HG03135 (cell line): ENCODE results near the gene CCDC6.
"Not testable (repeated sequence)": the region's sequence is repeated elsewhere in the genome, so short reads cannot be mapped to it uniquely, and the experiment has no call there.

Experiments
- ATAC-seq: cut with Tn5 transposase; IDR thresholded peaks from one replicate; pipeline ENCODE4 v1.9.1; 2021; ENCODE audit warnings: mild to moderate bottlenecking, moderate library complexity; ENCODE audit not compliant: unreplicated experiment

Gene CCDC6

DNA sequence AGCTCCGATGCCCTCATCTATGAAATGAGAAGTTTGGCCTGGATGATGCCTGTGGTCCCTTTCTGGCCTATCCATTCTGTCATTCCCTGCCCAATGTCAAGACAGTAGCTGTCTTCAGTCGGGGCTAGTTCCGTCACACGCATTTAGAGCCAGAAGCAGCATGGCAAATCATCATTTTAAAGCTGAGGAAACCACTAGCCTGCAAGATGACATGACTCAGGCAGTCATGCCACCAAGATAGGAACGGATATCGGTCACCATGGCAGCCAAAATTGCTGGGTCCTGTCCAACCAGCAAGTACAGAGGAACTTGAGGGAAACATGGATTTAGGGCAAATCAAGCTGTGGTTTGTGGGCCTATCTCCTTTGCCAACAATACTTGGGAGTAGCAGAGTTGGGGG is 88.6 kb downstream of the CCDC6 start:
- no peak for ATAC-seq

DNA sequence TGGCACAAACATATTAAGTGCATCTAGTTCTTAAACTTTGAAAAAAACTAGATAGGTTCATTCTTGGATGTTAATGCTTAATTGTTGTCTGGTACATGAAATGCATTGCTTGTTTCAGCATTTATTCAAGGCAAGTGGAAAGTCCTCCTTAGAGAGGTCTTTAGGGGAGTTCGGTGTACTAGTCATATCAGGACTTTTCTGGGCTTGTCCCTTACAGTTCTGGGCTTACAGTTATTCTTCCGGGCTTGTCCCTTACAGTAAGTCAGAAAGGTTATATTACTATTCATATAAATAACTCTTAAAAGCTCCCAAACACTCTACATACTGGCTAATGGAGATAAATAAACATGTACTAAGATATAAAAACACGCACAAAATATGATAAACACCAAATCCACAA is 91.5 kb downstream of the CCDC6 start:
- no peak for ATAC-seq

DNA sequence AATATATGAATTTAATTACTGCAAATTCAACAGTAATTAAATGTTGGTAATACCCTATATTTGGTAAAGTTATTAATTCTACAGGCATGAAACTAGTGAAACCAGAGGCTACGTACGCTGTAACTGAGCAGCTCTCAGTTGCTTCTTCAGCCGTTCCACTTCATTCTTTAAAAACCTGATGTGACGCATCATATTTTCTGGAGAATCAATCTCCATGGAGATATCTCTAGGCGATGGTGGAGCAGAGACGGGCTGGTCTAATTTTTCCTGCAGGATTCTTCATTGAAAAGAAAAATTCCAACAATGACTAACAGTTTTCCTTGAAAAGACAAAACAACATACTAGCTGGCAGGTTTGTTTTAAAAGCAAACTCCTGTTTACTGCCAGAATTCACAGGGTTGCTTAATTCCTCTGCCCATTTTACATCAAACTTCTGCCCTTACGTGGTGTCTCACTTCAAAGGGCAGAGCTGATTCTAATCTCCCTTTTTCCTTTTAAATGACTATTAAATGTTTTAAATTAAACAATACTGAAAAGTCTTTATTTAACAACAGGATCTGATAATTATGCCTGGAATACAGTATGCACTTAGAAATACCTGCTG is 93.7 kb downstream of the CCDC6 start:
- no peak for ATAC-seq

DNA sequence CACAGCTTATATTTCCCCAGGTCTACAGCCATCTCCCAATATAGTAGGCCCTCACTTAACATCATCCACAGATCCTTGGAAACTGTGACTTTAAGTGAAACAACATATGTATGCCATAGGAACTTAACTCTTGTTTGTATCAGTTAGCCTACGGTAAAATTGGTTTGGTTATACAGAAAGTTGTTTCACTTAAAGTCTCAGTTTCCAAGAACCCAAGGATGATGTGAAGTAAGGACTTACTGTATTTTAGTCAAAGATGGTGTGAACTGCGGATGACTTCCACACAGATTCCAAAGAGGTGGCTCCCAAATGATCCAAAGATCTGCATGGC is 96.7 kb downstream of the CCDC6 start:
- no peak for ATAC-seq

DNA sequence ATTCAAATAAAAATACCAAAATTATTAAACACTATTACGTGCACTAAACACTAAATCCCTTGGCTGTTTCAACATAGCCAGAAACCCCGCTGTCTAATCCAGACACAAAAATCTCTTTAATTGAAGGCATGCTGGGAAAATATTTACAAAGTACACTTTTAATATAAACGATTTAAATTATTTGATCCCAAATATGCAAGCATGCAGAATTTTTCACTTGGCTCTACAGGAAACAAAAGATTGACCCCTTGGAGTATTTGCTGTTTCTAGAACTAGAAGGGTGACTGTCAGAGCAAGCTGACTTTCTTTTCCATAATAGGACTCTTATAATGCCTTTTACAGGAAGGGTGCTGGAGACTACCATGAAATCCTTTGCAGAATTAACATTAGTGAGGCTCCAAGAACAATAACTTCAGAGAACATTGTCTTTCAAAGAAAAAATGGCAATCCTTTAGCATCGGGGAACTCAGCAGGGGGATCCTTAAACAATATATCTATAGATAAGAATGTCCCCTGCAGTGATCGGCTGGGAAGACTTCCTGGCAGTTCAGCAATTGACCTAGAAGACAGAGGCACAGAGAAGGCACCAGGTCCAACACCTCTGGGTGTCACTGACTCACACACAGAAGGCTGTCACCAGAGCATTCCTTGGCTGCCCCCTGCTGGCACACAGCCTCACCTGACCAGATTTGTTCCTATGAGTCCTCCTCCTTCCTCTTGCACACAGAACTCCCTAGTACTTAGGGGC is 97.3 kb downstream of the CCDC6 start:
- peak; percentile 90 for ATAC-seq

DNA sequence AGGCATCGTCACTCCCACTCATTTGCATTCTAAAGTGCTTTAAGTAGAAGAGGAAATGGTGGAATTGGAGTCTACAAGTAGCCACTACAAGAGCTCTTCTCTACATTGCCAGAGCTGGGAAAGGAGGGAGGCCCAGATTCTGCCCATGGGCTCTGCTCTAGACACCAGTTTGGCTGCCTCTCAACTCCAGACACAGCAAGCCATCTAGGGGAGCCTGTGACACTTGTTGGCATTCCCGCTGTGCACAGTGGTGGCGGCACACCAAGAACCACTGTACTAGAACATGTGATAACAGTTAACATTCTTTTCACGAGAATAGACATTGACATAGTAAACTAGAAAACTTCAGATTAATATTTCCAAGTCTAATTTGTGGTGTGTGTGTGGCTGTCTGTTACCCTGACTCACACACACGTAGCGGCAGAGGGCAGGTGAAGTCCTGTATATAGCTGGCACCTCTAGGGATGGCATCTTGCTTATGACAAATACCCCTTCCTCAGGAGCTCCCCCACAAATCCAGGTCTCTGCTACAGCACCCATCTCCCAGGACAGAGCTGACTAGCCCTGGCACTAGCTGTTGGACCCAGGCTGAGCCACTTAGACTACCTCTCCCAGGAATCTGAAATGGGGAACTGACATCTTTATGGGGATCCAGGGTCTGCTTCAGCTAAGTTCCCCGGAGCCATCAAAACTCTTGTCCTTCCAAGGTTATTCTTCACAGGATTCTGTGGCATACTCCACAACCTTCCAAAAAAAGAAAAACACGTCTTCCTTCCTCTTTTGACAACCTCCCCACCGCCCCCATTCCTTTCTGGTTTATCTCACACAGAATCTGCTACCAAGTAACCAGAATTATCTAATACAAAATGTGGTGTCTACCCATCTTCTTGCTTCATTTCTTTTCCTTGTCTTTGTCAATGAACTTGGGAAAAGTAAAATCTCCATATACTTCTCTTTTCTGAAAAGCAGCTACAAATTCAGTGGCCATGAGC is 98.4 kb downstream of the CCDC6 start:
- no peak for ATAC-seq

DNA sequence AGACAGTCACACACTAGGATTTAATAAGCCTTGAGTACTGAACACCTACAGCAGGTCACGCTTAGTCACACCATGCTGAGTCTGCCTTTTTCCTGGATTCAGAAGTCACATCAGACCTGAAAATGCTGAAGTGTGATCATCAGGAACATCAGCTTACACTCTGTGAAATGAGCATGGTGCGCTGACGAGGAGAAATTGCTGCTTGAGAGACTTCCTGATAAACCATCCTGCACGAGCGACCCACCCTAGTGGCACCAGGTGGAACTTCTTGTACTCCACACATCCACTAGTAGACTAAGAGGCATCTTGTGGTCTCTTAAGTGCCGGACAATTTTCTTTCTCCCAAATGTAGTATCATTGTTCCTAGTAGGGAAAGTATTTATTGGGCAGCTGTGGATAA is 101.3 kb downstream of the CCDC6 start:
- no peak for ATAC-seq

DNA sequence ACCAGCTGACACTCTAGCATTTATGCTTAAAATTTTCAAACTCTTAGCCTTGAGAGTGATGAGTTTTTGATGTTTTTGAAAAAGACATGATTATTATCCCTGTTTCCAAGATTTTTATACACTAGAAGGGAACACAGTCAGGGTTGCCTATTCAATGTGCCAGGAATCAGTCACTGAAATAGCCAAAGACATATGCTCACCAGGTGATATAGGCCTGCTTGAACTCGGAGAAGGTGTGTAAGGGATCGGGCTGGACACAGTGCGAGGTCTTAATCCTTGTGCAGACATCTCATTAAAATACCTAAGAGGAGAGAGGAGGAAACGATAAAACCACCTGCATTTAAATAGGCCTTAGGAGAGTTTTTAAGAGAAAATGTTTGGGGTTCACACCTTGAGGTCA is 102.1 kb downstream of the CCDC6 start:
- ATAC-seq = no peak

DNA sequence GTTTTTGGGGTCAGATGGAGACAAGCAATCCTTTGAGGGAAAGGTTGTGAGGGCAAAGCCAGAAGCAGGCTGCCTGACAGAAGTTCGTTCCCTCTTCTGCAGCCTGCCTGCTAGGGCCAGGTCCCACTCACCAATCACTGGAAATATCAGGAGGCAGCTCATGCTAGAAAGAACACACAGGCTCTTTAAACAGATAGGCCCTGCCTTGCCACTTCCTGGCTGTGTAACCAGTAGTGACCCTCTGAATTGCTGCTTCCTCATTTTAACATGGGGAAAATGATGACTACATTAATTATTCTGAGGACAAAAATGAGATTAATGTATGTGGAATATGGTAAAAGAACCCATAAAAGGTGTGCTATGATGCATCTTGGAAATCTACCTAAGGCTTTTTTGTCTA is 102.6 kb downstream of the CCDC6 start:
- ATAC-seq = no peak

DNA sequence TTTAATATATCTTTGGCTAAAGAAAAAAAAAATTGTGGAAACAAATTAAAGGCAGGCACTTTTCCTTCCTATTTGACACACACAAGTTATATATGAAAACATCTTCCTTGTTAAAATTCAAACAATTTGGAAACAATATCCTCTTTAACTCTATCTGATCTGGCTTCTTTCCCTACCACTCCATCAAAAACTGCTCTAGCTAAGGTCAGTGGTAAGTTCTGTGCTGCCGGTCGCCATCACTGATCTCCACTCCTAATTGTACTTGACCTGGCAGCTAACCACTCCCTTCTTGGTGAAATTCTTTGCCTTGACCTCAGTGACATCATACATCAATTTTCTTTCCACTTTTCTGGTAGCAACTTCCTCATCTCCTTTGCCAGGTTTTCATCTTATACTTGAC is 105.2 kb downstream of the CCDC6 start:
- ATAC-seq = no peak

DNA sequence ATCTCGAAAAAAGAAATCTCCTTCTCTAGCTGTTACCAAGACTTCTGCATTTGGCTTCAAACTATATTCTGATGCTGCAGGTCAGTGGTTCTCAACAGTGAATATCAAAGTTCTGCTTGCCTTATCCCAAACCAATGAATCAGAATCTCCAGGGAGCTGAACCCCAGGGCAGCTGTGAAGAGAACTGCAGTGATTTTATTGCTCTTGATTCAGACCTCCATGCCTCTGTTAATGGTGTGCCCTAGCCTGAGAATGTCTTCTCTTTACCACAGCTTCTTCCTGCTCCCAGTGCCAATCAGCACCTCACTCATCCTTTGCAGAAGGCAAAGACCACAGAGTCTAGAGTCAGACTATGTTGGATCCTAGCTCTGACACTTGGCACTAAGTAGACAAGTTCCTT is 106.9 kb downstream of the CCDC6 start:
- ATAC-seq = no peak

DNA sequence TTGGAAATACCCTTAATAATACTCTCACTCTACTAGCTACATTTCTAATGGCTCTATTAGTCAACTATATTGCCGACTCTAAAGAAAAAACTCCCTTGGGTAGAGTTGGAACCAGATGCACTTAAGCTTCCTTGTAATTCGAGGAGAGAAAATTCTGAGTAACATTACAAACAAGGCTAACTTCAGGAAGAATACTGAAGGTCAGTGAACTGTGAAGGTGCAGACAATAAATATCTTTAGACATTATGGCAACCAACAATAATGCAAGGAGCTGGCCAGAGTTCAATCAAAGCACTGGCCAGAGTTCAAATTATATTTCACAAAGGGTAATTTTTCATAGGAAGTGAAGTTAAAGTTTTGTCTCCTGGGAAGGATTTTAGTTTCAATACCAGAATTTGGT is 112.4 kb downstream of the CCDC6 start:
- no peak for ATAC-seq

DNA sequence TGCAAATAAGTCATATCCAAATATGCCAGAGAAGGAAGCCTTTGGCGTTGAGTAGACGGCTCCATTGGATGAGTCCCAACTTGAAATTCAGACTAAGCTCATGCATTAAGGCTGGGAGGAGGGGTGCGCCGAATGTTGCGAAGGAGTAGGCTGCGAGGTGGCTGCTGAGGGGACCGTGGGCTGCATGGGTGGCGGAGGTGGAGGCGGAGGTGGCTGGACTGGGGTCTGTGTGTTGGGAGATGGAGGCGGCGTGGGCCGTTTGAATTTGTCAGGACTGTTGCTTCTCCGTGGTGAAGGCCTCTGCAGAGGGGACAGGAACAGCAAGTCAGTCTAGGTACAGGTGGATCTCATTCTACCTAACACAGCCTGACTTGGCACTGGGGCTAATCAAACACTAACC is 113.5 kb downstream of the CCDC6 start:
- ATAC-seq = no peak

DNA sequence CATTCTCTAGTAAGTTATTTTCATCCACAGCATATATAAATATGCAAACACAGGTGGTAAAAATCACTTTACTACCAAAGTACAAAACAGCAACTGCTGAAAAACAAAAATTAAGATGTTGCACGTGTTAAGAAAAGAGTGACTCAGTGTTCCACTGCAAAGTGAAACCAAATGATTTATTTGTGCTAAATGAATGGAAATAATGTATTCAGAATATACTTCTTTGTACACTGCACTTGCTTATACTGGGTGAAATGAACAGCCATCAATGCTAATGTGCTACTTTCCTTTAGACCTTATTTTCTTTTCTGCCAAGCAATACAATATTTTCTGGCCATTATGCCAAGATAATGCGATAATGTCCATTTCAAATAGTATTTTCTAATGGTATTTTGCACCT is 114.8 kb downstream of the CCDC6 start:
- ATAC-seq = no peak

DNA sequence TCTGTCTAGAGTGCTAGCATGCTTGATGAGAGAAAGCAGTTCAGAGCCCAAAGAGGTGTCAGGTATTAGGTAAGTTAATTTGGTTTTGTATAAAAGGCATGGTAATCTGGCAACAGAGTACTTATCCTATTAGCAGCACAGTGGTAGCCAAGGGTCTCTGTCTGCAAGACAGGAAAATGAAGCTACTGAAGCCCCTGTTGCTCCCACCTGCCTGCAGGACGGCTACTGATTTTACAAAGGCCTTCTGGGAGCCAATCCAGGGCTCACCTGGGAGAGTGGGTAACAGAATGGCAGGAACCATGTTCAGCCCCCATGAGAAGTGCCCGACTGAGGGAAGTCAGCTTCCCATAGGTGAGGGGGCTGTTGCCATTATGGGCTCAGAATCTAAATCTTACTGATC is 116.3 kb downstream of the CCDC6 start:
- ATAC-seq = not testable (repeated sequence)

DNA sequence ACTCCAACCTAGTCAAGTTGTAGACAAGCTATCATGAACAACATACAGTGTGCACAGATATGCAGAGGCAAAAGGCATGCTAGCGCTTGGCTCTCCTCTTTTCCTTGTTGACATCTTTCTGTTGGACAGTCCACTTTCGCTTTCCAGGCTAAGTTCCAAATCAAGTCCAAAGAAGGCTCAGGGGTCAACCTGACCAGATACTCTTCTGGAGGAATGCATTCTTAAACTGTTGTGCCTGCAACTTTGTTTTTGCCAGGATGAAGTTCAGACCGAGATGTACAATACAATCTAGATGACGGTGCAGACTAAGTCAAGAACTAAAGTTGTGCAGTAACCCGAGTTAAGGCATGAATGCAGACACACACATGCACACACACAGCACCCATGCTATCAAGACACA is 117.4 kb downstream of the CCDC6 start:
- not testable (repeated sequence) for ATAC-seq

DNA sequence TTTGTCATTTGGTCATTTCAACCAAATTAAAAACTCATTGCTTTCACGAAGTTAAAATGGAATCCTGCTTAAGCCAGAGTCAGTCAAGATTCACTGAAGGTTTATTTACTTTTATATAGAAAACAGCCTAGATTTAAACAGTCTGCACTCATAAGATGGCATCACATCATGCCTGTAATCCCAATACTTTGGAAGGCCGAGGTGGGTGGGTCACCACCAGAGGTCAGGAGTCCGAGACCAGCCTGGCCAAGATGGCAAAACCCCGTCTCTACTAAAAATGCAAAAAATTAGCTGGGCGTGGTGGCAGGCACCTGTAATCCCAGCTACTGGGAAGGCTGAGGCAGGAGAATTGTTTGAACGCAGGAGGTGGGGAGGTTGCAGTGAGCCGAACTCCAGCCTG is 119.3 kb downstream of the CCDC6 start:
- ATAC-seq = not testable (repeated sequence)

DNA sequence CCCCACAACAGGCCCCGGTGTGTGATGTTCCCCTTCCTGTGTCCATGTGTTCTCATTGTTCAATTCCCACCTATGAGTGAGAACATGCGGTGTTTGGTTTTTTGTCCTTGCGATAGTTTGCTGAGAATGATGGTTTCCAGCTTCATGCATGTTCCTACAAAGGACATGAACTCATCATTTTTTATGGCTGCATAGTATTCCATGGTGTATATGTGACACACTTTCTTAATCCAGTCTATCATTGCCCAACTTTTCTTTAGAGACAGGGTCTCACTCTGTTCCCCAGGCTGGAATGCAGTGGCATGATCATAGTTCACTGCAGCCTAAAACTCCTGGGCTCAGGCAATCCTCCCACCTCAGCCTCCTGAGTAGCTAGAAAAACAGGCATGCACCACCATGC is 120.9 kb downstream of the CCDC6 start:
- not testable (repeated sequence) for ATAC-seq

DNA sequence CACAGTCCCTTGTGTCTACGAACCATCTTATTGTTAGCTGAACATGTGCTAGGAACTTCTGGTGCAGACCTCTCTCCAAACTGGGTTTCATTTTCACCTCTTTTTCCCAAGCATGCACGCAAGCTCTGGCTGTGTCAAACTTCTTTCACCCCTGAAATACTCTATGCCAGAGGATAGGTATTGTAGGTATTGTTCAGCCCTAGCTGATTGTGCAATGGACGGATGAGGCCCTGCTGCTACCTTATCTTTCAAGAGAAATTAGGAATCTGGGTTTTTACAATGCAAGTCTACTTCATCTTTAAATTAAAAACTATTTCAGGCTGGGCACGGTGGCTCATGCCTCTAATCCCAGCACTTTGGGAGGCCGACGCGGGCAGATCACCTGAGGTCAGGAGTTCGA is 124.8 kb downstream of the CCDC6 start:
- no peak for ATAC-seq

DNA sequence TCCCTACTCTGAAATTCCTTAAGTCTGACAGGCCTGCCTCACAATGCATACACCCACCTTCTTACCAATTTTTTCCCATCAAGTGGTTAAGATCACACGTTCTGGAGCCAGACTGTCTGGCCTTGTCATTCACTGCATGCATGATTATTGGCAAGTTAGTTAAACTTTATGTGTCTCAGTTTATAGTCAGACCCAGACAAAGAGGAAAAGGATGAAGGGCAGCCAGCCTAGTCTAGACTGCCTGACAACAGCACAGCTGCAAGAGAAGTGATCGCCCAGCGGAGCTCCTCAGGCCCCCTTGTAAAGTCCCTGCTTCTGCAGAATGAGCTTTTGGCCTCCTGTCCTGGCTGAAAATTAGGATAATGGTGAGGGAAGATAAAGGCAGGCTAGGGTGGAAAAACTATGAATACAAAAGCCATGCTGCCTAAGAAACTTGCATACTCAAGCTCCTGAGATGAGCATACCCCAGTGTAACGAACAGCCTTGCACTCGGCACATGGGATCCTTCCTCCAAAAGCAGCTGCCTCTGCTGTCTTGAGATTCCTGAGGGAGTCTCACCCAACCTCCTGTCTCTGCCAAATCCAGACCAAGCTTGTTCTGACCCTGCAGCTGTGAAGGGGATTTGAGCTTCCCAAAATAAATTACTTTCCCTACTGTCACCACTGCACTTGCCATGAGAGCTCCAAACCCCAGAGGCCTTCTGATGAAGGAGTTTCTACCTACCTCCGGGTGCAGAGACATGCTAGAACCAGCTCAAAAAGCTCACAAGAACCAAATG is 126.4 kb downstream of the CCDC6 start:
- no peak for ATAC-seq

DNA sequence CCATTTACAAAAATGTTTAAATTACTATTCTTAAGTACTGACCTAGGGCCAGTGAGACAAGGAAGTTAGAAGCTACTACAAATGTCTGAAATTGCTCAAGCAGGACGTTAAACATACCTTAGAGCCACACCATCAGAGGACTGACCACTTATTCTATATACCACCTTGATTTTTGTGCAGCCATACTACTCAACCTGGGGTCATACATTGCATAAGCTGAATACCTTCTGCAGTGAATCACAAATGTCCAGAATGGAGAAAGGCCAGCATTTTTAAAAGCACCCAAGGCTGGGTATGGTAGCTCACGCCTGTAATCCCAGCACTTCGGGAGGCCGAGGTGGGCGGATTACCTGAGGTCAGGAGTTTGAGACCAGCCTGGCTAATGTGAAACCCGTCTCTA is 131.9 kb downstream of the CCDC6 start:
- no peak for ATAC-seq
